HG03103 (cell line): Measurements from ENCODE around the gene FAM20B.
"Not testable (repeated sequence)": the region's sequence is repeated elsewhere in the genome, so short reads cannot be mapped to it uniquely, and the experiment has no call there.

Experiments
- ATAC-seq: cut with Tn5 transposase; IDR thresholded peaks from one replicate; pipeline ENCODE4 v1.9.1; 2021; ENCODE audit warnings: low read depth; ENCODE audit not compliant: unreplicated experiment

Gene FAM20B

DNA sequence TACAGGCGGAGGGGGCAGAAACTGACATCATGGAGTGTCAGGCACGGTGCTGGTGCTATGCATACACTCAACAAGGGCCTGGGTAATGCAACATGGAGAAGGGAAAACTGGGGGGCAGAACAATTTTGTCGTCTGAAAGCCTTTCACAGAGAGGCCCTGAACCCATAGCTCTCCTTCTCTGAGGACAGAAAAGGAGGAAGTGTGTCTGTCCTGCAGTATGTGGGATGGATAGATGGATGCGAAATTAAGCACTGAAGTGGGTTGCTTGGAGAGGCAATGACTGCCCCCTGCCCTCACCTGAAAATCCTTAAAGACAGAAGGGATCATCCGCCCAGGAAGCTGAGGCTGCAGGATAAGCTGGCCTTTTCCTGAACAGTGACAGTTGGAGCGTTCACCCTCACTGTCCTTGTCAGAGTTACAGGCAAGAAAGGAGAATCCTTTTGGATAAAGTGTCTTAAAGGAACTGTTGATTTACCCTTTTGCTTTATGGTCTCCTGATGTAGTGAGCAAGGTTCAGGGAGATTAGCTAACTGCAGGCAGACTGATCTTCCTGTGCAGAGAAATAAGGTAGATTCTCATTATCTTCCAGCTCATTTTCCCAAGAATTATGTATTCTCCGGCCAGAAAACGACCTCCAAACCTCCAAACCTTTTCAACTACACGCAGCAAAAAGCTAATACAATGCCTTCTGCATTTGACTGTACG lies 1.6 kb upstream of the FAM20B start:
- ATAC-seq = no peak

DNA sequence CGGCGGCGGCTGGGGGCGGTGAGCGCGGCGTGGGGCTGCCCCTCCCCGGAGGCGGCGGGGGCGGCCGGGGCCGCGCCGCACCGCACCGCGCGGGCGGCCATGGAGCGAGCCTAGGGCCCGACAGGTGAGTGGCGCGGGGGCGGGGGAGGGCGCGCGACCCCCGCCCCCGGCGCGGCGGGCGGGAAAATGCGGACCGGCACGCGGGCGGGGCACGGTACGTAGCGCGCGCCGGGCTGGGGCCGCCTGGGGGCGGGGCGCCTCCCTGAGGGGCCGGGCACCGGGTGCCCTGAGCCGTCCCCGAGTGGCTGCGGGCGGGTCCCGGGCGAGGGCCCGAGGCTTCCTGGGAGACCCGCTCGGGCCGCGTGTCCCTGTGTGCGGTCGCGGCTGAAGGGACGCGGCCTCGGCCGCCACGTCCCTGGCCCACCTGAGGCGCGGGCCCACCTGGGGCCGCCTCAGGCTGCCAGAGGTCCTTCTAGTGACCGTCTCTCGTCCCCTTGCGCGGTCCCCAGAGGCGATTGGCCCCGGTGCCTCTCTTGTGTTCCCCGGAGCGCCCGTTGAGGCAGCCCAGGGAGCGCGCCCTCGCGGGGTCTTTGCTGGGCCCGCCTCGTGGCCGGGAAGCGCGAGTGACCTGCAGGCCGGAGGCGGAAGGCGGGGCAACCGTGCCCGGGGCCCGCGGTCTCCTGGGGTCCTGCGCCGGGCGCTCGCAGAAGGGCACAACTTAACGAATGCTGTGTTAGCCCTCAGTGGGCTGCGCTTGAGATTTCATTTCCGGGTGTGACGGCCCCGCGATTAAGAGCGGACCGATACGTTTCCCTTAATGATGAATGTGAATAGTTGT lies 500 bp downstream of the FAM20B start:
- peak; percentile 55 for ATAC-seq

DNA sequence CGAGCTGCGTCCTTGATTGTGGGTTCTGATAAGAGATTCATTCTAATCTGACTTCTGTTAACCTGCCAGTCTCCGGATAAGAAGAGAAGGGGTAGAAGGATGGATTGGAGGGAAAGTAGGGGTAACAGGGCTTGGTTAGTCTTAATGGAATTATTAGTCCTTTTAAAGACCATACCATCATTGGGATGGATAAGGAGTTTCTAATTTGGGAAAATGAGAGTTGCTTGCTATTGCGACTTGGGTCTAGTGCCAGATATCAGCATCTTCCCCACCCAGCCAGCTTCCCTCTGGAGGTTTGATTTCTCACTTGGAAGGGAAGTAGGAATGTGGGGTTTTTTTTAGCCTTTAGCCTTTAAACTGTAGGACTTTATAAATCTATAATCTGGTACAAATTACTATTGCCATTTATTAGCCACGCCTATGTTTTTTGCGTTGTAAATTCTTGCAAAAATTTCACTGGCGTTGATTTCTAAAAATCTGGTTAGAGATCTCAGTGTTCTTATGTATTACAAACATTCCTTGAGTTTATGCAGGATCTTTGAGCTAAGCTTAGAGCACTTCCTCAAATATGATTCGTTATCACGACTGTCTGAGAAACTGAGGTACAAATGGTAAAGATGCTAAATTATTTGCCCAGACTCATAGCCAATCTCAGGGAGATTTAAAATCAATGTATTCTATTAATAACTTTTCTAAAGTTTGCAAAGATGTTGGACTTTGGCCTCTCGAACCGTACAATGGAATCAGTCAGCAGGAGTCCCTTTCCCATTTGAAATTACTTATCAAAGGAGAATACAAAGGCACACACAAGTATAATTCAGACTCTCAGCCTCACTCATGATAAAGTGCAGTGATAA lies 1.3 kb downstream of the FAM20B start:
- ATAC-seq = no peak

DNA sequence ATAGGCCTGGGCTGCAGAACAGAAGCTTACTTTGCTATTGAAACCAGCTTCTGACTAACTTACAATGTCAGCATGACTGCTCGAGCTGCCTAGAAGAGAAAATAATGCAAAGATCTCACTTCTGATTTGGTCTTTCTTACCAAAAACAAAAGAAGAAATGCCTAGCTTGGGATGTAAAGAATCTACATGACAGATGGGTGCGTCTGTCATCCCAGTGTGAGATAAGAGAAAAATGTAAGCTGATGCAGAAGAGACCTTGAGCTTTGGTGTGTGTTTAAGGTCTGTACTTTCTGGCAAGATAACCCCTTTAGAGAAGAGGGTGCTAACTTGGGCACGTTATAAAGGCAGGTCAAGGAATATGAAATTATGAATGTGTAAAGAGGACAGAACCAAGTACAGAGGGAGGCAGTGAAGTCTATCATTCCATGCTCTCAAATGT lies 3.6 kb downstream of the FAM20B start:
- ATAC-seq = no peak

DNA sequence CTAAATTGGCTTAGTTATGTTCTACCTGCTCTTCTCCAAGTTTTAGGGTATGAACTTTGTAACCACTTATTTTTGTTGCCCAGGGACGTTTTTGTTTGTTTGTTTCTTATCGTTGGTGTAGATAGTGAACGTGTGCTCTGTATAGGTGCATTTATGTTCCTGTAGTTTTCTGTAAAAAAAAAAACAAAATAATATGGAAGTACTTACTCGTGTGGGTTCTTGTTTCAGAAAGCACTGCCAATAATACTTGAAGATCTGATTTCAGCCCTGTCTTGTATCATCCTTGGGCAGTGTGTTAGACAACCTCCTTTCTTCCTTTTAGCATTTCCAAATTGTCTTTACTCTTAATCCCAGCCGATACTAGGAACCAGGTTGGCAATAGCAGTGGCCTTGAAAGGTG lies 4.4 kb downstream of the FAM20B start:
- no peak for ATAC-seq

DNA sequence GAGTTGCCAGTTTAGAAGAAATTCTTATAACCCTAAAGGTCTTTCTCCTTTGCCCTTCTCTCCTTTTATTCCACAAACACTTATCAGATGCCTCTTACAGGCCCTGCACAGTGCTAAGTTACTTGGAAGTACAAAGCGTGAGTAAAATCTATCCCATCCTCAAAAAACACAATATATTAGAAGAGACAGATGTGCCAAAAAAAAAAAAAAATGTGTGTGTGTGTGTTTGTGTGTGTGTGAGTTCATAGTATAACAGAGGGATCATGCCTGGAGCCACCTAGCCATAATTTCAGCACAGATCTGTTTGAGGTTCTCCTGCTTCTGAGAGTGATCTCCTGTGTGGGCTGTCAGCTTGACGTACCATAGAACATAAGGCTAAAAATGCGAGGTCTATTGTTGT lies 5.0 kb downstream of the FAM20B start:
- no peak for ATAC-seq

DNA sequence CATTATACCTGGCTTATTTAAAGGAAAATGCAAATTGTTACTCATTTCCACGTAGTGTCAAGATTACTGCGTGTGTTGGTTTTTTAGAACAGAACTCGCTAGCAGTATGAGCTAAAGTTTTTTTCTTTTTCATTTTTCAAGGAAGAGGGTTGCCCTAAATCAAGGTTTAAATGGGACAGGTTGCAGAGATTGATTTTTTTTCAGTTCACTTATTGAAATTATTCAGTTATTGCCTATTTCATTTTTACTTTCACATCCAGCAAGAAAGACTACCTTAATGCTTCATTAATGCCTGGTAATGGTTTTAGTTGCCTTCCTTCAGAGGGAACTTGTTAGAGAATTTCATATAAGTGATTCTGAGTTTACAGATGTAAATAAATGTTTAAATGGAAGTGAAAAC lies 5.6 kb downstream of the FAM20B start:
- ATAC-seq = no peak

DNA sequence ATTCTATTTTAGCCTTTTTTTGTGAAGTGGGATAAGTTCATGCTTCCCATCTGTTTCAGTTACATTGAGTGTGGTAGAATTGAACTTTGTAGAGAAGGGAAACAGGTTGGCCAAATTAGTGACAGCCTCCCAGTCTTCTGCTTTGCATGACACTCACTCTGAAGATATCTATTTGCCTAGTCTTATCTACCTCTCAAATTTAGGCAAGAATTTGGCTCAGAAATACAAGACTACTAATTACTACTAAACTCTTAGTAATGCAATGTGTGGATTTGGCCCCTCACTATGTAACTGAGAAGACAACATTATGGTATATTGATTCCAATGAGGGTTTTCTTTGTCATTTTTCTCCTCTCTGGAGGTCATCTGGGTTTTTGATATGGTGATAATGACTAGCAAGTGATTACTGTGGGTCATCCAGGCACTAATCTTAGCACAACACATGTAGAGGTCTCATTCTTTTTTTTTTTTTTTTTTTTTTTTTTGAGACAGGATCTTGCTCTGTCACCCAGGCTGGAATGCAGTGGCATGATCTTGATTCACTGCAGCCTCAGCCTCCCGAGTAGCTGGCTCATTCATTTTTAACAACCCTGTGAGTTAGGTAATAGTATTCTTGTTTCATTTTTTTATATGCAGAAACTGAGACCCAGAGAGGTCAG lies 6.3 kb downstream of the FAM20B start:
- ATAC-seq = no peak

DNA sequence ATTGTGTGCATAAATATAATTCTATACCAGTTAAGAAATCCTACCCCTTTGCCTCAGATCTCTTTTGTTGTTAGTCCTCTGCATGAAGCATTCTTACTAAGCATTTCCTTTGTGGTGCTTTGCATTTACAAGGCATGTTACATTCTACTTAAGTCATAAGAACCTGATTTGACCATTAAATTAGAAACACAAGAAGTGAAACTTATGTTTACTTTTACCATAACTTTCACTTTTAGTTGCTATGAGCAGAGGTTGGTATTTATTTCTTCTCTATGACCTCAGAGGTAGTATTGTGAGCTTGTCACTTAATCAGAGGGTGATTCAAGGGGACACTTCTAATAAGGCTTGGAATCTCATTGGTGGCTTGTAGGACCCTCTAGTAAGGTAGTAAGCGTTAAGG lies 9.0 kb downstream of the FAM20B start:
- peak; percentile 72 for ATAC-seq

DNA sequence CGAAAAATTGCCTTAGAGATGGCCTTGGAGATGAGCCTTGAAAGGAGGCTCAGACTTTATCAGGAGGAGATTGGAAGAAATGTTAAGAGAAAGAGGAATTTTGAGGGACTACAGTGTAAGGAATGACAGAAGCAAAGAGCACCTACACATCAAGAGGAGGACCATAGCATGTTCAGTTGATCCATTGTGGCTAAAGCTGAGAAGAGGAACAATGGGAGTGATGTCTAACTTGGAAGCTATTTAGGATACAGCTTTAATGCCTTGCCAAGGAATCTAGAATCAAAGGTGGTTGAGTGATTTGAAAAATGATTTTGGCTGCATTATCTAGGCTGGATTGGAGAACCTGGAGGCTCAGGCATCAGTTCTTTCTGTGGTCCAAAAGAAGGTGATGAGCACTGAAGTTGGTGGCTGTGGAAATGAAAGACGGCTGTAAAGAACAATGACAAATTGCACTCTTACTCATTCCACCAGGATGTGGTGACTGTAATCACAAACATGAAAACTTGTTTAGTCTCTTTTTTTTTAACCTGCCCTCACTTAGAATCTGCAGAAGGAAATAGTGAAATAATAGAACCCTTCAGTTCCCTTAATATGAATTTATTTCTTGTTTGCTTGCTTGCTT lies 11.3 kb downstream of the FAM20B start:
- ATAC-seq = peak; percentile 38

DNA sequence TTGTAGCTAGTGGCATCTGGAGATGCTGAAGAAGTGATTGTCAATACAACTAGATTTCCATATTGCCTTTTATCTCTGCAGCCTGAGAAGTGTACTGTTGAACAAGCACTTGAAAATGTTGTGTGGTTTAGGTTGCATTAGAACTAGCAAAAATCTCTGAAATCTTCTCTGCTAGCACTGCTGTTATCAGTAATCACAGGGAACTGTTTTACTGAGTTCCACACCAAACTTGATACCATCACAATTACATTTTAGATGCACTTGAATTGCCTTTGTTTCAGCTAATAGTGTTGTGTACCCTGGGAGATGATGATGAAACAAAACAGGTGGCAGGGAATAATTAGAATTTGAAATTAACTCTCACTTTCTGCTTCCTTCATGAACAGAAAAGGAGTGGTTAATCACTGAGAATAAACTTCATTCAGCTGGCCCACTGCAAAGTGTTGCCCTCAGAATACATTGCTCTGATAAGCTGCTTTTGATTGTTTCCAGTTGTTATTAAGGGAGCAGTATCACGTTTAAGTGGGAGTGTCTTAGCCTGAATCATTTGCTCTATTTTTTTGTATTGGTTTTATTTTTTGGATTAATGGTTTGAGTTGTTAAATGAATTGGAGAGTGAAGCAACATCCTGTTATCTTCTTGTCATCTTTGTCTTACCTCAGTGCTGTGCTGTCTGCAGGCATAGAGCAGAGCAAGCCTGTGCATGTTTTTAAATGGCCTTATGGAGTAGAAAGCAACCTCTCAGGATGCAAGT lies 13.0 kb downstream of the FAM20B start:
- no peak for ATAC-seq

DNA sequence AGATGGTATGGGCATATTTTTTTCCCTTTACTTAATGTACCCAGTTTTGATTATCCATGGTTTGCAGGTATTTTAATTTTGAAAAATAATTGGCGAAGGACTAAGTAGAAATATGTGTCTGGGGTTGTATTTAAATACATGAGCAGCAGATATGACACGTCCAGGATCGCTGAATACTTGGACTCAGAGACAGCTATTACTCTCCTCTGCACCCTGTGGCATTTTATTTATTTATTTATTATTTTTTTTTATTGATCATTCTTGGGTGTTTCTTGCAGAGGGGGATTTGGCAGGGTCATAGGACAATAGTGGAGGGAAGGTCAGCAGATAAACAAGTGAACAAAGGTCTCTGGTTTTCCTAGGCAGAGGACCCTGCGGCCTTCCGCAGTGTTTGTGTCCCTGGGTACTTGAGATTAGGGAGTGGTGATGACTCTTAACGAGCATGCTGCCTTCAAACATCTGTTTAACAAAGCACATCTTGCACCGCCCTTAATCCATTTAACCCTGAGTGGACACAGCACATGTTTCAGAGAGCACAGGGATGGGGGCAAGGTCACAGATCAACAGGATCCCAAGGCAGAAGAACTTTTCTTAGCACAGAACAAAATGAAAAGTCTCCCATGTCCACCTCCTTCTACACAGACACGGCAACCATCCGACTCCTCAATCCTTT lies 13.9 kb downstream of the FAM20B start:
- not testable (repeated sequence) for ATAC-seq

DNA sequence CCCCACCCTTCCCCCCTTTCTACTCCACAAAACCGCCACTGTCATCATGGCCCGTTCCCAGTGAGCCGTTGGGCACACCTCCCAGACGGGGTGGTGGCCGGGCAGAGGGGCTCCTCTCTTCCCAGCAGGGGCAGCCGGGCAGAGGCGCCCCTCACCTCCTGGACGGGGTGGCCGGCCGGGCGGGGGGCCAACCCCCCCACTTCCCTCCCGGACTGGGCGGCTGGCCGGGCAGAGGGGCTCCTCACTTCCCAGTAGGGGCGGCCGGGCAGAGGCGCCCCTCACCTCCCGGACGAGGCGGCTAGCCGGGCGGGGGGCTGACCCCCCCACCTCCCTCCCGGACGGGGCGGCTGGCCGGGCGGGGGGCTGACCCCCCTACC lies 14.5 kb downstream of the FAM20B start:
- ATAC-seq = not testable (repeated sequence)

DNA sequence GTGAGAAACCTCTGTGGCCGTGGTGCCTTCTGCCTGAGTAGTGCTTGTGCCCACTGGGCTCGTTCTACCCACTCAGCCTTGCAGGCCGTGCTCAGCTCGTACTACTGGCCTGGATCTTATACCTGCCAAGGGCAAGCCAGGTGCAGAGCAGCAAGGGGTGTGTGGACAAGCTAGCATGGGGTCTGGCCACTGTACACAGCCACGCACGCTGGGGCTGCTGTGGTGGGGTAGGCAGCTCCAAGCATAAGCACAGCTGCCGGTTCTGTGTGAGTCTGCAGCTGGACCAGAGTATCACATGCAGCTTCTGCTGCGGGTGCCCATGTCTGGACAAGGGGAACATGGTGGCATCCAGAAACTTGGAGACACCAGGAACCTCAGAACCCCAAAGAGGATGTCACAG lies 16.4 kb downstream of the FAM20B start:
- ATAC-seq = no peak

DNA sequence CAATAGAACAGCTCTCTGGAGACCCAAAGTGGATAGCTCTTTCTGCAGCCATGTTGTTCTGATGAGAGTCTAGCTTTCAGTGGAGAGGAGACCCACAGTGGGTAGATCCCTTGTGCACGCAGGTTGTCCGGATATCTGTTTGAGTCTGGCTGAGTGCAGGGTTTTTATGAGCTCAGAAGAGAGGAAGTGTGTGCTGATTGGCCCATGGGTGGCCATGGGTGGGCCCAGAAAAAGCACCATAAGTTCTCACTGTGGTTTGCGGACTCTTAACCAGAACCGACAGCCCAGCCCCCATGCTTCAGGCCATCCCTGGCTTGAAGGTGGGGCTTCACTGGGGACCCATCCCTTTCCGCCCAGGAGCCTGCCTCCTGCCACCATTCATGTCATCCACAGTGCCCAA lies 17.0 kb downstream of the FAM20B start:
- no peak for ATAC-seq

DNA sequence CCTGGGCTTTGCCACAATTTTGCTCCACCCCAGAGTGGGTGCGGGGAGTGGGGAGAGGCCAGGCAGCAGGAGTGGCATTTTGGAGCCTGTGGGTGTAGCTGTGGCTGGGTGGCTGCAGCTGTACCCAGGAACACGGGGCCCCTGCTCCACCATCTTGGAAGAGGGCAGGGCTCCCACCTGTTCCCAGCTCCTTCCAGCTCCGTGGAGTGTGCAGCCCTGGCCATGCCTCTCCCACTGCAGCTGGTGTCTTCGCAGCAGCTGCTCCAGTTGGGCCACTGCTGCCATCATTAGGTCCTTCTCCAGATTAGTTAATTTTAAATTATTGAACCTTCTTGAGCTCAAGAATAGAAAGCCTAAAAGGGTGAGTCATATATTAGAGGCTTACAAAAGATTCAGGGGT lies 17.6 kb downstream of the FAM20B start:
- ATAC-seq = no peak

DNA sequence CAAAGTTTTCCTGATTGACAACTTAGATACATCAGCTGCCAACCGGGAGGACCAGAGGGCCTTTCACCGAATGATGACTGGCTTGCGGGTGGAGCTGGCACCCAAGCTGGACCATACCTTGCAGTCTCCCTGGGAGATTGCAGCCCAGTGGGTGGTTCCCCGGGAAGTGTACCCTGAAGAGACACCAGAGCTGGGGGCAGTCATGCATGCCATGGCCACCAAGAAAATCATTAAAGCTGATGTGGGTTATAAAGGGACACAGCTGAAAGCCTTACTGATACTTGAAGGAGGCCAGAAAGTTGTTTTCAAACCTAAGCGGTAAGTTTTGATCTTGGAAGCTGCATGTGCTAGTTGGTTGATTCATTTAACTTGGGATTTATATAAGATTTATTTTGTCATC lies 18.2 kb downstream of the FAM20B start:
- no peak for ATAC-seq

DNA sequence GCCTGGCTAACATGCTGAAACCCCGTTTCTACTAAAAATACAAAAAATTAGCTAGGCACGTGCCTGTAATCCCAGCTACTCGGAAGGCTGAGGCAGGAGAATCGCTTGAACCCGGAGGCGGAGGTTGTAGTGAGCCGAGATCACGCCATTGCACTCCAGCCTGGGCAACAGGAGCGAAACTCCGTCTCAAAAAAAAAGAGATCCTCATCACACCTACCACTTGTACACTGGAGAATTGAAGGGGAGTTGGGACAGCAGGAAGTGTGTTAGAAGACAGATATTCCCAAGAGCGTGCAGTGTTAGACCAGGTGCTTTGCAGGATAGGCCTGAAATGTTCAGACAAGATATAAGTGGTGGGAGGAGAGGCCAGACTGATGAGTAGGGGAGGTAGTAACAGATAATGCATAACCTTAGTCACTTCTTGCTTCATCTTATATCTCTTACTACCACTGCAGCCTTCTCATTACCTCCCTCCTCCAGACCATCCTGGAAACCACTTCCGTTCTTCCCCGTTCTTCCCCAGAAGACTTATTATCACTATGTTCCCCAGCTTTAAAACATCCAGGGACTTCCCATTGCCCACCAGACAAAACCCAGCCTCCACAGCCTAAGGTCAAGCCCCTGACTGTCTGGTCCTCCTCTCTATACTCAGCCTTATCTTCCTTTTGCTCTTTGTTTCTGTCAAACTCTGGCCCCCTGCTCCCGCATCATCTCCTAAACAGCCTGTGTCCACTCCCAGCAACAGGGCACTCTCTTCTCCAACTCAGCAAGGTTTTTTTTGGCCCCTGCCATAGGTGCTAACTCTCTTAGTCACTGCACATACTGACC lies 21.3 kb downstream of the FAM20B start:
- ATAC-seq = no peak
